HepG2 (cell line): ENCODE measurements around the gene RAB34. TPM values are rescaled to one million over a fixed set of nuclear protein-coding genes. Genes with fewer than 3 reads are reported as not detected.

ENCODE experiments used
- BHLHE40 ChIP-seq: IDR thresholded peaks from 2 replicates; pipeline ENCODE4 v1.6.1; 2011; ENCODE audit warnings: low read length, improper control_type of control experiment
- FIP1L1 ChIP-seq: fragments of 200-400 bp; formaldehyde crosslinking; IDR thresholded peaks from 2 replicates; pipeline ENCODE4 v1.6.1; 2018; ENCODE audit warnings: low read depth, mild to moderate bottlenecking, low read length, moderate library complexity, borderline replicate concordance; ENCODE audit not compliant: insufficient read depth
- LCORL ChIP-seq, 2 experiments: fragments of 450-650 bp in 1 of 2; sonication (generic) in 1 of 2; formaldehyde crosslinking in 1 of 2; IDR thresholded peaks; 2 replicates each; pipeline versions ENCODE4 v1.5.0 to v1.6.1; 2017 to 2020; ENCODE audit warnings: antibody characterized with exemption in 1 of 2, missing genetic modification reagents in 1 of 2
- PPARG ChIP-seq: conservative IDR thresholded peaks from 2 replicates; pipeline ENCODE4 v1.6.1; 2016; ENCODE audit warnings: missing biosample characterization, missing genetic modification reagents
- SMYD3 ChIP-seq: sonication (generic); formaldehyde crosslinking; IDR thresholded peaks from 2 replicates; pipeline ENCODE4 v1.8.1; 2023; ENCODE audit warnings: mild to moderate bottlenecking, missing genetic modification reagents
- THAP7 ChIP-seq: sonication (generic); formaldehyde crosslinking; IDR thresholded peaks from 2 replicates; pipeline ENCODE4 v1.8.1; 2023; ENCODE audit warnings: mild to moderate bottlenecking, missing genetic modification reagents
- ZBTB38 ChIP-seq: sonication (generic); formaldehyde crosslinking; IDR thresholded peaks from 2 replicates; pipeline ENCODE4 v1.5.1; 2020; ENCODE audit warnings: mild to moderate bottlenecking, missing genetic modification reagents
- ZBTB7A ChIP-seq: sonication (generic); formaldehyde crosslinking; IDR thresholded peaks from 2 replicates; pipeline ENCODE4 v1.8.0; 2022; ENCODE audit warnings: mild to moderate bottlenecking, missing genetic modification reagents
- ZNF280B ChIP-seq: sonication (generic); formaldehyde crosslinking; IDR thresholded peaks from 2 replicates; pipeline ENCODE4 v1.5.0; 2020; ENCODE audit warnings: missing genetic modification reagents, mild to moderate bottlenecking, borderline replicate concordance
- ZNF547 ChIP-seq: sonication (generic); formaldehyde crosslinking; IDR thresholded peaks from 2 replicates; pipeline ENCODE4 v1.5.1; 2020; ENCODE audit warnings: mild to moderate bottlenecking, missing genetic modification reagents
- ZNF713 ChIP-seq: sonication (generic); formaldehyde crosslinking; IDR thresholded peaks from 2 replicates; pipeline ENCODE4 v1.4.0; 2020; ENCODE audit warnings: mild to moderate bottlenecking, missing genetic modification reagents
- ZNF766 ChIP-seq: sonication (generic); formaldehyde crosslinking; IDR thresholded peaks from 2 replicates; pipeline ENCODE4 v1.5.0; 2020; ENCODE audit warnings: missing genetic modification reagents, borderline replicate concordance
- ZNF781 ChIP-seq: sonication (generic); formaldehyde crosslinking; IDR thresholded peaks from 2 replicates; pipeline ENCODE4 v1.5.1; 2020; ENCODE audit warnings: borderline replicate concordance, mild to moderate bottlenecking, missing genetic modification reagents; ENCODE audit errors: not compliant biosample characterization
- polyA plus RNA-seq, 8 experiments: library from polyadenylated mRNA; depleted of rRNA in 3 of 8; stranded (reverse) in 7 of 8; unstranded in 1 of 8; fragments of >200 nt; fragmentation: Illumina TruSeq in 4 of 8; extraction: Trizol in 4 of 8; gene quantifications; 2 replicates each; pipeline versions ENCODE4 v1.2.1 to v1.2.3, GENCODE V29; 2011 to 2016; ENCODE audit warnings: low read depth in 4 of 8, missing spikeins in 1 of 8, mixed read lengths in 1 of 8; ENCODE audit not compliant: insufficient read depth in 1 of 8
- total RNA-seq, 5 experiments: library from RNA; depleted of rRNA; stranded (reverse); fragments of >200 nt; fragmentation: Illumina TruSeq; extraction: Trizol; gene quantifications; 2 replicates each; pipeline ENCODE4 v1.2.3, GENCODE V29; 2016; ENCODE audit warnings: low read depth in 1 of 5
- TF ChIP-seq, protein P1 (sequence below): sonication (generic); formaldehyde crosslinking; IDR thresholded peaks from 2 replicates; pipeline ENCODE4 v1.4.0; 2020; ENCODE audit warnings: missing genetic modification reagents
- TF ChIP-seq, protein P2 (sequence below): IDR thresholded peaks from 2 replicates; pipeline ENCODE4 v1.6.1; 2016; ENCODE audit warnings: low read depth
- TF ChIP-seq, protein P3 (sequence below): sonication (generic); formaldehyde crosslinking; IDR thresholded peaks from 2 replicates; pipeline ENCODE4 v1.4.0; 2020; ENCODE audit warnings: mild to moderate bottlenecking, missing genetic modification reagents

RAB34 gene
- total and polyA plus RNA-seq, 2 of the 13 experiments (the other 11 are each of a cell fraction or from before 2014, with no cell fraction given), result 0.49 TPM; not detected in 1

- peak; percentile 45; the same call in 1 of the 2 replicates for TF ChIP-seq ZBTB38 (CRISPR knock-in tag)
- 0 out of 2 replicates have a peak, but pooled peaks have one; percentile 63 for TF ChIP-seq ZNF713
- TF ChIP-seq ZNF547 (CRISPR knock-in tag), result no peak; the same call in 1 of the 2 replicates
- peak; percentile 43; the same call in 1 of the 2 replicates for TF ChIP-seq PPARG (CRISPR knock-in tag)
- no peak for TF ChIP-seq THAP7 (CRISPR knock-in tag)
- TF ChIP-seq, protein P1, sequence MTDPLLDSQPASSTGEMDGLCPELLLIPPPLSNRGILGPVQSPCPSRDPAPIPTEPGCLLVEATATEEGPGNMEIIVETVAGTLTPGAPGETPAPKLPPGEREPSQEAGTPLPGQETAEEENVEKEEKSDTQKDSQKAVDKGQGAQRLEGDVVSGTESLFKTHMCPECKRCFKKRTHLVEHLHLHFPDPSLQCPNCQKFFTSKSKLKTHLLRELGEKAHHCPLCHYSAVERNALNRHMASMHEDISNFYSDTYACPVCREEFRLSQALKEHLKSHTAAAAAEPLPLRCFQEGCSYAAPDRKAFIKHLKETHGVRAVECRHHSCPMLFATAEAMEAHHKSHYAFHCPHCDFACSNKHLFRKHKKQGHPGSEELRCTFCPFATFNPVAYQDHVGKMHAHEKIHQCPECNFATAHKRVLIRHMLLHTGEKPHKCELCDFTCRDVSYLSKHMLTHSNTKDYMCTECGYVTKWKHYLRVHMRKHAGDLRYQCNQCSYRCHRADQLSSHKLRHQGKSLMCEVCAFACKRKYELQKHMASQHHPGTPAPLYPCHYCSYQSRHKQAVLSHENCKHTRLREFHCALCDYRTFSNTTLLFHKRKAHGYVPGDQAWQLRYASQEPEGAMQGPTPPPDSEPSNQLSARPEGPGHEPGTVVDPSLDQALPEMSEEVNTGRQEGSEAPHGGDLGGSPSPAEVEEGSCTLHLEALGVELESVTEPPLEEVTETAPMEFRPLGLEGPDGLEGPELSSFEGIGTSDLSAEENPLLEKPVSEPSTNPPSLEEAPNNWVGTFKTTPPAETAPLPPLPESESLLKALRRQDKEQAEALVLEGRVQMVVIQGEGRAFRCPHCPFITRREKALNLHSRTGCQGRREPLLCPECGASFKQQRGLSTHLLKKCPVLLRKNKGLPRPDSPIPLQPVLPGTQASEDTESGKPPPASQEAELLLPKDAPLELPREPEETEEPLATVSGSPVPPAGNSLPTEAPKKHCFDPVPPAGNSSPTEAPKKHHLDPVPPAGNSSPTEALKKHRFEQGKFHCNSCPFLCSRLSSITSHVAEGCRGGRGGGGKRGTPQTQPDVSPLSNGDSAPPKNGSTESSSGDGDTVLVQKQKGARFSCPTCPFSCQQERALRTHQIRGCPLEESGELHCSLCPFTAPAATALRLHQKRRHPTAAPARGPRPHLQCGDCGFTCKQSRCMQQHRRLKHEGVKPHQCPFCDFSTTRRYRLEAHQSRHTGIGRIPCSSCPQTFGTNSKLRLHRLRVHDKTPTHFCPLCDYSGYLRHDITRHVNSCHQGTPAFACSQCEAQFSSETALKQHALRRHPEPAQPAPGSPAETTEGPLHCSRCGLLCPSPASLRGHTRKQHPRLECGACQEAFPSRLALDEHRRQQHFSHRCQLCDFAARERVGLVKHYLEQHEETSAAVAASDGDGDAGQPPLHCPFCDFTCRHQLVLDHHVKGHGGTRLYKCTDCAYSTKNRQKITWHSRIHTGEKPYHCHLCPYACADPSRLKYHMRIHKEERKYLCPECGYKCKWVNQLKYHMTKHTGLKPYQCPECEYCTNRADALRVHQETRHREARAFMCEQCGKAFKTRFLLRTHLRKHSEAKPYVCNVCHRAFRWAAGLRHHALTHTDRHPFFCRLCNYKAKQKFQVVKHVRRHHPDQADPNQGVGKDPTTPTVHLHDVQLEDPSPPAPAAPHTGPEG (CRISPR knock-in tag), result no peak
- no peak; the same call in 1 of the 2 replicates for TF ChIP-seq ZNF280B
- TF ChIP-seq ZNF766 (CRISPR knock-in tag), result peak; percentile 78; the same call in 1 of the 2 replicates
- TF ChIP-seq, protein P2, sequence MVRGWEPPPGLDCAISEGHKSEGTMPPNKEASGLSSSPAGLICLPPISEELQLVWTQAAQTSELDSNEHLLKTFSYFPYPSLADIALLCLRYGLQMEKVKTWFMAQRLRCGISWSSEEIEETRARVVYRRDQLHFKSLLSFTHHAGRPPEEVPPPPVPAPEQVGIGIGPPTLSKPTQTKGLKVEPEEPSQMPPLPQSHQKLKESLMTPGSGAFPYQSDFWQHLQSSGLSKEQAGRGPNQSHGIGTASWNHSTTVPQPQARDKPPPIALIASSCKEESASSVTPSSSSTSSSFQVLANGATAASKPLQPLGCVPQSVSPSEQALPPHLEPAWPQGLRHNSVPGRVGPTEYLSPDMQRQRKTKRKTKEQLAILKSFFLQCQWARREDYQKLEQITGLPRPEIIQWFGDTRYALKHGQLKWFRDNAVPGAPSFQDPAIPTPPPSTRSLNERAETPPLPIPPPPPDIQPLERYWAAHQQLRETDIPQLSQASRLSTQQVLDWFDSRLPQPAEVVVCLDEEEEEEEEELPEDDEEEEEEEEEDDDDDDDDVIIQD (CRISPR knock-in tag), result no peak
- TF ChIP-seq FIP1L1, result no peak
- peak; percentile 26 for TF ChIP-seq ZNF781 (CRISPR knock-in tag)
- no peak for TF ChIP-seq LCORL (IDR thresholded peaks at IDR 0.05)
- no peak for TF ChIP-seq LCORL (CRISPR knock-in tag; IDR thresholded peaks at IDR 0.05)
- TF ChIP-seq BHLHE40, result no peak
- no peak for TF ChIP-seq SMYD3 (CRISPR knock-in tag)
- 0 out of 2 replicates have a peak, but pooled peaks have one; percentile 43 for TF ChIP-seq ZBTB7A (CRISPR knock-in tag)
- TF ChIP-seq, protein P3, sequence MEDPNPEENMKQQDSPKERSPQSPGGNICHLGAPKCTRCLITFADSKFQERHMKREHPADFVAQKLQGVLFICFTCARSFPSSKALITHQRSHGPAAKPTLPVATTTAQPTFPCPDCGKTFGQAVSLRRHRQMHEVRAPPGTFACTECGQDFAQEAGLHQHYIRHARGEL (CRISPR knock-in tag), result no peak
These were observed 10.9 kb upstream of the RAB34 start, which contains the start of gene NEK8 (continued) for GRCh38 chr17:28728364-28729200.
